Endodermal cell (in vitro differentiated cells): ENCODE results near the gene ANO6. TPM values are rescaled to one million over a fixed set of nuclear protein-coding genes. Genes with fewer than 3 reads are reported as not detected.

ENCODE experiments used
- DNase-seq: peaks from one replicate; pipeline ENCODE4 v3.0.0-alpha.2; 2017
- H3K27ac ChIP-seq: 2 replicates; pipeline ENCODE4 v1.5.1; 2013; ENCODE audit warnings: mild to moderate bottlenecking, low read depth, low read length, moderate library complexity
- H3K27me3 ChIP-seq: 2 replicates; pipeline ENCODE4 v1.6.1; 2013; ENCODE audit warnings: mild to moderate bottlenecking, low read length, moderate library complexity; ENCODE audit not compliant: insufficient read depth, control insufficient read depth, poor library complexity, severe bottlenecking
- H3K36me3 ChIP-seq: 2 replicates; pipeline ENCODE4 v1.7.0; 2013; ENCODE audit warnings: mild to moderate bottlenecking, low read length, moderate library complexity; ENCODE audit not compliant: control insufficient read depth, insufficient read depth
- H3K4me1 ChIP-seq: one replicate; pipeline ENCODE4 v1.7.0; 2013; ENCODE audit warnings: low read length; ENCODE audit not compliant: control insufficient read depth, insufficient read depth
- H3K4me3 ChIP-seq: 2 replicates; pipeline ENCODE4 v1.5.1; 2013; ENCODE audit warnings: mild to moderate bottlenecking, low read length, moderate library complexity
- H3K9ac ChIP-seq: 2 replicates; pipeline ENCODE4 v1.6.1; 2013; ENCODE audit warnings: mild to moderate bottlenecking, low read length, moderate library complexity; ENCODE audit not compliant: poor library complexity, severe bottlenecking; ENCODE audit errors: extremely low read depth
- H3K9me3 ChIP-seq: 2 replicates; pipeline ENCODE4 v1.6.1; 2013; ENCODE audit warnings: mild to moderate bottlenecking, low read length, moderate library complexity; ENCODE audit not compliant: control insufficient read depth
- H3K27ac Mint-ChIP-seq: 2 replicates; pipeline ENCODE4 v1.8.0; 2020; ENCODE audit warnings: mixed read lengths
- H3K27me3 Mint-ChIP-seq: 2 replicates; pipeline ENCODE4 v1.8.0; 2021; ENCODE audit warnings: mild to moderate bottlenecking, mixed read lengths; ENCODE audit not compliant: insufficient read depth
- H3K36me3 Mint-ChIP-seq: 2 replicates; pipeline ENCODE4 v1.8.0; 2020; ENCODE audit warnings: low read depth, mixed read lengths
- H3K4me1 Mint-ChIP-seq: 2 replicates; pipeline ENCODE4 v1.8.0; 2020; ENCODE audit warnings: mixed read lengths
- H3K4me3 Mint-ChIP-seq: 2 replicates; pipeline ENCODE4 v1.8.0; 2020; ENCODE audit warnings: mild to moderate bottlenecking, moderate library complexity, mixed read lengths
- H3K9me3 Mint-ChIP-seq: 2 replicates; pipeline ENCODE4 v1.8.0; 2020; ENCODE audit warnings: mild to moderate bottlenecking, mixed read lengths
- WGBS, 2 experiments: methylation state at CpG; one replicate each; pipeline versions ENCODE4 v1.1.5 to v1.1.7; 2013; ENCODE audit warnings: missing lambda C conversion rate in 2 of 2, mixed read lengths in 1 of 2; ENCODE audit not compliant: insufficient coverage in 1 of 2, insufficient read length in 1 of 2; 5-methylcytosine and 5-hydroxymethylcytosine counted together
- total RNA-seq, 2 donors: library from RNA; stranded (reverse); fragmentation: NEBNext Ultra II Directional in 1 of 2; extraction: Animal tissue kit (Norgen Biotek cat#: 25700) in 1 of 2; gene quantifications; 2 replicates in 1 of 2; 3 replicates in 1 of 2; pipeline ENCODE4 v1.2.1, GENCODE V29; 2021
- TF ChIP-seq, protein P1 (sequence below): fragments of 200-600 bp; sonication (generic); conservative IDR thresholded peaks from 2 replicates; pipeline ENCODE4 v1.5.0; 2021; ENCODE audit warnings: antibody characterized with exemption, mild to moderate bottlenecking

The ANO6 gene
- total RNA-seq, 2 donors from 2014 or later, result 53.5 to 55.2 TPM

DNA sequence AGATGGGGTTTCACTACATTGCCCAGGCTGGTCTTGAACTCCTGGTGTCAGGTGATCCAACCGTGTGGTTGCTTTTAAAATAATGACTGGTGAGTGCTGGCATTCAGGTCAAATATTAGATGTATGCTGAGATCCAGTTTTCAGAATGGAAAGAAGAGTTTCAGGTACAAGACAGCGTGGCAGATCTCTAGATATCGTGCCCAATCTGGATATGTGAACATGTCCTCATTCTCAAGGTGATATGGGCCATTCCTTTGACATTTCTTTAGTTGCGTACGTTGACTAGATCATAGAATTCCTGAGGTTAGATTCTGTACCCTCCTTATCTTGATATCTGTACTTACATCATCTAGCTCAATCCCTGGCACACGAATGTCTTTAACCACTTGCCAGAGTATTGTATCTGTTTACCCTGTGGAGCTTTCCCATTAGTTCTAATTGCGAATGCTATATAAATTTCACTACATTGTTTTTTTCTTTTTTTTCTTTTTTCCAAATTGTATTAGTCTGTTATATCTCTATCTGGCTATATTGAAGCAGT, 80.2 kb downstream of the ANO6 start:
- no peak overlapping the region for H3K27ac Mint-ChIP-seq
- Histone ChIP-seq H3K36me3 (no peaks in the 10 kb centered on the region), H3K4me1 (peaks cover 15% of the 10 kb centered on the region), H3K9me3 (peaks cover 7% of the 10 kb centered on the region), H3K9ac (no peak overlapping the region), H3K4me3 (no peak overlapping the region), H3K27ac (no peak overlapping the region), H3K27me3 (no peaks in the 10 kb centered on the region)
- TF ChIP-seq, protein P1, sequence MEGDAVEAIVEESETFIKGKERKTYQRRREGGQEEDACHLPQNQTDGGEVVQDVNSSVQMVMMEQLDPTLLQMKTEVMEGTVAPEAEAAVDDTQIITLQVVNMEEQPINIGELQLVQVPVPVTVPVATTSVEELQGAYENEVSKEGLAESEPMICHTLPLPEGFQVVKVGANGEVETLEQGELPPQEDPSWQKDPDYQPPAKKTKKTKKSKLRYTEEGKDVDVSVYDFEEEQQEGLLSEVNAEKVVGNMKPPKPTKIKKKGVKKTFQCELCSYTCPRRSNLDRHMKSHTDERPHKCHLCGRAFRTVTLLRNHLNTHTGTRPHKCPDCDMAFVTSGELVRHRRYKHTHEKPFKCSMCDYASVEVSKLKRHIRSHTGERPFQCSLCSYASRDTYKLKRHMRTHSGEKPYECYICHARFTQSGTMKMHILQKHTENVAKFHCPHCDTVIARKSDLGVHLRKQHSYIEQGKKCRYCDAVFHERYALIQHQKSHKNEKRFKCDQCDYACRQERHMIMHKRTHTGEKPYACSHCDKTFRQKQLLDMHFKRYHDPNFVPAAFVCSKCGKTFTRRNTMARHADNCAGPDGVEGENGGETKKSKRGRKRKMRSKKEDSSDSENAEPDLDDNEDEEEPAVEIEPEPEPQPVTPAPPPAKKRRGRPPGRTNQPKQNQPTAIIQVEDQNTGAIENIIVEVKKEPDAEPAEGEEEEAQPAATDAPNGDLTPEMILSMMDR, result no peak
- H3K36me3 Mint-ChIP-seq, result no peaks in the 10 kb centered on the region
- H3K4me1 Mint-ChIP-seq, result peaks cover 45% of the 10 kb centered on the region
- no peak for DNase-seq
- H3K27me3 Mint-ChIP-seq, result no peaks in the 10 kb centered on the region
- H3K4me3 Mint-ChIP-seq, result no peak overlapping the region
- 81 to 84% methylated on average over 6 to 7 of the region's 7 CpGs for WGBS, 2 experiments
- H3K9me3 Mint-ChIP-seq, result no peaks in the 10 kb centered on the region

GRCh38 chr12:45298047-45298446, 82.2 kb downstream of the ANO6 start:
- H3K4me3 Mint-ChIP-seq, result no peak overlapping the region
- Histone ChIP-seq H3K27ac (no peak overlapping the region), H3K36me3 (no peaks in the 10 kb centered on the region), H3K9me3 (peaks cover 7% of the 10 kb centered on the region), H3K9ac (no peak overlapping the region), H3K4me3 (peak overlapping the region; percentile 49), H3K4me1 (peaks cover 20% of the 10 kb centered on the region), H3K27me3 (no peaks in the 10 kb centered on the region)
- TF ChIP-seq, protein P1, result no peak
- no peak for DNase-seq
- H3K27ac Mint-ChIP-seq, result peak overlapping the region; percentile 78
- H3K9me3 Mint-ChIP-seq, result no peaks in the 10 kb centered on the region
- 90 to 100% methylated on average over 3 of the region's 4 CpGs for WGBS, 2 experiments
- no peaks in the 10 kb centered on the region for H3K27me3 Mint-ChIP-seq
- peaks cover 40% of the 10 kb centered on the region for H3K4me1 Mint-ChIP-seq
- peaks cover 3% of the 10 kb centered on the region for H3K36me3 Mint-ChIP-seq

DNA sequence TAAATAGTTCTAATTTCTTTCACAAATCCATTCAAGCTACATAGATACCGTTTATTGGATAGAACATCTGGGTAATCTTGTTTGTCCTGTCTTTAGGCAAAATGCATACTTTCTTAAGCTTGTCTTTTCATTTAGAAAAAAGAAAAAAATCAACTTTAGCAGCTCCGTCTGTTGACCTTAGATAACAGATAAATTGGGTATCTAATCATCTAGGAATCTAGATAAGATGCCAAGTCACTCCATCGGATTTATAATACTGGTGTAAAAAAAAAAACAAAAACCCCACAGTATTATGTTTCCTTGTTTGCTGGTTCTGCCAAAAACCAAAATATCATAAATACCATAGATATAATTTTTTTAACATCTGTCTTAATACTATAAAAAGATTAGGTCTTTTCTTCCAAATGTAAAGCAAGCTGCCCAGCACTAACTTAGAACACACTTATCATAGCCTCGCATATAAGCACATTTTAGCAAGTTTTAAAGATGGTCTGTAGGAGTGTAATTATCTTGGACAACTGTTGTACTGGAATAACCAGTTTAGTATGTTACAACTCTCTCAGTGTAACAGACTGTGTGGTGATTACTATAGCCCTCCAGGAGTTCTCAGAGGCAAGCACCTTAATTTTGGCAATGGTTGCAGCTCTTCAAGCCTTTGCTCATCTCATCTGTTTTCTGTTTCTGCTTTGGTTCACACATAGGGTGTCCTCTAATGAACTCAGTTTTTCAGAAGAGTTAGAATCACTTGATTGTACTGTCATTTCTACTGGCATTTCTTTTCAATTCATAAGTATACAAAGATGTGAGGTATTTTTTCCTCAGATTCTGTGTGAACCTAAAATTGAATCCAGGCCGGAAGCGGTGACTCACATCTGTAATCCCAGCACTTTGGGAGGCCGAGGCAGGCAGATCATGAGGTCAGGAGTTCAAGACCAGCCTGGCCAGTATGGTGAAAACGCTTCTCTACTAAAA, 83.1 kb downstream of the ANO6 start:
- no peaks in the 10 kb centered on the region for H3K27me3 Mint-ChIP-seq
- H3K36me3 ChIP-seq, result no peaks in the 10 kb centered on the region
- peak overlapping the region; percentile 49 for H3K4me3 ChIP-seq
- no peak overlapping the region for H3K27ac ChIP-seq
- DNase-seq, result no peak
- peaks cover 4% of the 10 kb centered on the region for H3K9me3 ChIP-seq
- no peaks in the 10 kb centered on the region for H3K27me3 ChIP-seq
- TF ChIP-seq, protein P1, result no peak
- peaks cover 48% of the 10 kb centered on the region for H3K4me1 Mint-ChIP-seq
- peaks cover 3% of the 10 kb centered on the region for H3K36me3 Mint-ChIP-seq
- H3K9ac ChIP-seq, result no peak overlapping the region
- H3K27ac Mint-ChIP-seq, result peak overlapping the region; percentile 78
- 79 to 85% methylated on average over 4 to 6 of the region's 8 CpGs for WGBS, 2 experiments
- H3K4me1 ChIP-seq, result peaks cover 25% of the 10 kb centered on the region
- no peaks in the 10 kb centered on the region for H3K9me3 Mint-ChIP-seq
- no peak overlapping the region for H3K4me3 Mint-ChIP-seq
